SK-N-SH (cell line): ENCODE measurements around the gene TPM4. TPM values are rescaled to one million over a fixed set of nuclear protein-coding genes. Genes with fewer than 3 reads are reported as not detected.

Experiments used
- CTCF ChIA-PET: fragments of 300-600, 350-600 bp; formaldehyde crosslinking; extraction: SDS; loops from one replicate; lab custom pipeline; 2021; lab: Yijun Ruan, JAX
- POLR2A ChIA-PET: fragments of 350-600 bp; sonication (Branson Sonifier 250); formaldehyde crosslinking; extraction: SDS; loops from one replicate; lab custom pipeline; 2020; ENCODE audit warnings: antibody characterized with exemption, inconsistent platforms; lab: Yijun Ruan, JAX
- DNase-seq: peaks from one replicate; pipeline ENCODE4 v3.0.0; 2012
- H2AFZ ChIP-seq: fragments of 200-600 bp; sonication (generic); 2 replicates; pipeline ENCODE4 v1.8.1; 2016; ENCODE audit warnings: antibody characterized with exemption, mild to moderate bottlenecking, low read depth
- H3F3A ChIP-seq: fragments of 200-600 bp; sonication (generic); replicated peaks from 2 replicates; pipeline ENCODE3; 2016; ENCODE audit warnings: antibody characterized with exemption, mild to moderate bottlenecking; ENCODE audit not compliant: insufficient read depth
- H3K27ac ChIP-seq, 2 experiments: fragments of 200-500 bp in 1 of 2; fragments of 200-600 bp in 1 of 2; sonication (Bioruptor generic) in 1 of 2; sonication (generic), shearing (Covaris generic) in 1 of 2; 2 replicates each; pipeline versions ENCODE4 v1.5.1 to v1.6.1; 2014 to 2016; ENCODE audit warnings: low read depth in 2 of 2, inconsistent platforms in 1 of 2, low read length in 1 of 2, mild to moderate bottlenecking in 1 of 2, mixed read lengths in 1 of 2
- H3K27me3 ChIP-seq: fragments of 200-600 bp; sonication (generic), shearing (Covaris generic); 2 replicates; pipeline ENCODE4 v1.6.1; 2016; ENCODE audit warnings: mixed run types; ENCODE audit not compliant: insufficient read depth
- H3K36me3 ChIP-seq, 2 experiments: fragments of 200-500 bp in 1 of 2; fragments of 200-600 bp in 1 of 2; sonication (Bioruptor generic) in 1 of 2; sonication (generic) in 1 of 2; replicated peaks in 1 of 2; 2 replicates each; pipeline versions ENCODE3 to v1.5.1; 2014 to 2016; ENCODE audit warnings: low read length in 1 of 2, mild to moderate bottlenecking in 1 of 2; ENCODE audit not compliant: insufficient read depth in 2 of 2, control insufficient read depth in 1 of 2
- H3K4me1 ChIP-seq, 2 experiments: fragments of 200-500 bp in 1 of 2; fragments of 200-600 bp in 1 of 2; sonication (Bioruptor generic) in 1 of 2; sonication (generic), shearing (Covaris generic) in 1 of 2; 2 replicates each; pipeline versions ENCODE4 v1.5.1 to v1.6.1; 2014 to 2016; ENCODE audit warnings: low read depth in 1 of 2, low read length in 1 of 2, mixed run types in 1 of 2; ENCODE audit not compliant: insufficient read depth in 2 of 2, control insufficient read depth in 1 of 2
- H3K4me2 ChIP-seq: fragments of 200-600 bp; sonication (generic), shearing (Covaris generic); 2 replicates; pipeline ENCODE4 v1.6.1; 2017; ENCODE audit warnings: mixed run types
- H3K4me3 ChIP-seq, 2 experiments: fragments of 200-500 bp in 1 of 2; fragments of 200-600 bp in 1 of 2; sonication (Bioruptor generic) in 1 of 2; sonication (generic), shearing (Covaris generic) in 1 of 2; 2 replicates each; pipeline versions ENCODE4 v1.5.1 to v1.8.1; 2014 to 2016; ENCODE audit warnings: low read depth in 2 of 2, inconsistent platforms in 1 of 2, low read length in 1 of 2, mild to moderate bottlenecking in 1 of 2, mixed read lengths in 1 of 2, moderate library complexity in 1 of 2
- H3K79me2 ChIP-seq: fragments of 200-600 bp; sonication (generic); 2 replicates; pipeline ENCODE4 v1.8.1; 2017; ENCODE audit warnings: mild to moderate bottlenecking; ENCODE audit not compliant: insufficient read depth
- H3K9ac ChIP-seq: fragments of 200-600 bp; sonication (generic); 2 replicates; pipeline ENCODE4 v1.6.1; 2017; ENCODE audit warnings: mixed run types
- H3K9me2 ChIP-seq: fragments of 200-600 bp; sonication (generic); 2 replicates; pipeline ENCODE4 v1.6.1; 2017; ENCODE audit warnings: mixed run types
- H3K9me3 ChIP-seq: fragments of 200-600 bp; sonication (generic); 2 replicates; pipeline ENCODE4 v1.6.1; 2017; ENCODE audit warnings: mixed run types, mild to moderate bottlenecking, moderate library complexity
- H4K20me1 ChIP-seq: fragments of 200-600 bp; sonication (generic); 2 replicates; pipeline ENCODE4 v1.6.1; 2017; ENCODE audit warnings: mild to moderate bottlenecking, mixed run types; ENCODE audit not compliant: insufficient read depth
- EP300 ChIP-seq, 2 experiments: IDR thresholded peaks; 2 replicates each; pipeline versions ENCODE4 v1.4.0 to v1.6.1; 2012; ENCODE audit warnings: borderline replicate concordance in 1 of 2, low read depth in 1 of 2, low read length in 1 of 2
- EZH2phosphoT487 ChIP-seq: fragments of 200-600 bp; sonication (generic); IDR thresholded peaks from 2 replicates; pipeline ENCODE4 v1.6.1; 2017; ENCODE audit warnings: low read depth, mixed run types, mild to moderate bottlenecking, antibody characterized with exemption, moderate library complexity, borderline replicate concordance
- FOXM1 ChIP-seq: IDR thresholded peaks from 2 replicates; pipeline ENCODE4 v1.4.0; 2012; ENCODE audit warnings: low read depth, mild to moderate bottlenecking
- GABPA ChIP-seq: IDR thresholded peaks from 2 replicates; pipeline ENCODE4 v1.4.0; 2012; ENCODE audit warnings: low read depth, mild to moderate bottlenecking
- GATA2 ChIP-seq: sonication (generic); formaldehyde crosslinking; IDR thresholded peaks from 2 replicates; pipeline ENCODE4 v1.5.0; 2020; ENCODE audit warnings: mild to moderate bottlenecking, missing genetic modification reagents
- JUND ChIP-seq: IDR thresholded peaks from 2 replicates; pipeline ENCODE4 v1.4.0; 2012
- MEF2A ChIP-seq: IDR thresholded peaks from 2 replicates; pipeline ENCODE4 v1.4.0; 2012; ENCODE audit warnings: low read depth, borderline replicate concordance
- RFX5 ChIP-seq: IDR thresholded peaks from 2 replicates; pipeline ENCODE4 v1.6.1; 2012; ENCODE audit warnings: mild to moderate bottlenecking, improper control_type of control experiment, low read length
- WGBS: methylation state at CpG from one replicate; pipeline ENCODE4 v1.1.6; 2017; ENCODE audit warnings: low lambda C conversion rate; 5-methylcytosine and 5-hydroxymethylcytosine counted together
- polyA plus RNA-seq, 3 experiments: library from polyadenylated mRNA; depleted of rRNA; stranded (reverse); fragments of >200 nt; gene quantifications; 2 replicates each; pipeline ENCODE4 v1.2.3, GENCODE V29; 2012
- TF ChIP-seq, protein P1 (sequence below): IDR thresholded peaks from 2 replicates; pipeline ENCODE4 v1.6.1; 2012; ENCODE audit warnings: mild to moderate bottlenecking, low read depth, low read length, moderate library complexity
- TF ChIP-seq, protein P2 (sequence below): IDR thresholded peaks from 2 replicates; pipeline ENCODE4 v1.4.0; 2012; ENCODE audit warnings: low read depth, borderline replicate concordance
- TF ChIP-seq, protein P3 (sequence below): fragments of 150-350 bp; IDR thresholded peaks from 2 replicates; pipeline ENCODE4 v1.6.1; 2017; ENCODE audit warnings: antibody characterized with exemption, low read length, low read depth, borderline replicate concordance
- TF ChIP-seq, protein P4 (sequence below): IDR thresholded peaks from 2 replicates; pipeline ENCODE4 v1.4.0; 2012; ENCODE audit warnings: low read depth, borderline replicate concordance

Gene TPM4
- polyA plus RNA-seq, 1 of the 3 experiments (the other 2 are of a cell fraction) = 440 TPM

DNA sequence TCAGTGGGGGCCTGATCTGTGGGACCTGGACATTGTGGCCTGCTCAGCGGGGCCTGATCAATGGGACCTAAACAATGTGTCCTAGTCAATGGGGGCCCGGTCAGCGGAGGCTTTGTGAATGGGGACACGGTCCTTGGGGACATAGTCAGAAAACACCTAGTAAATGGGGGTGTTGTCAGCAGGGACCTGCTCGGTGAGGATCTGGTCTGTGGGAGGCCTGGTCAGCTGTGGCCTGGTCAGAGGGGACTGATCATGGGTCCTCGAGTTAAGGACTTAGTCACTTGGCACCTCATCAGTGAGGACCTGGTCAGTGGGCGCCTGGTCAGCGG lies 44.5 kb upstream of the TPM4 start:
- Histone ChIP-seq H4K20me1 (no peaks in the 10 kb centered on the region), H2AFZ (no peak overlapping the region), H3K36me3 (no peaks in the 10 kb centered on the region), H3K79me2 (no peaks in the 10 kb centered on the region), H3K27ac (no peak overlapping the region), H3K9me3 (no peaks in the 10 kb centered on the region), H3K4me1 (no peaks in the 10 kb centered on the region), H3K4me3 (no peak overlapping the region)
- DNase-seq = peak; percentile 1
- CTCF ChIA-PET = interaction anchor here (0.6 to 1.1 kb wide), 2 partner anchors 10 to 475 kb away, joined by 3 read pairs; no protein-coding TSS in a partner anchor
- TF ChIP-seq, protein P1, sequence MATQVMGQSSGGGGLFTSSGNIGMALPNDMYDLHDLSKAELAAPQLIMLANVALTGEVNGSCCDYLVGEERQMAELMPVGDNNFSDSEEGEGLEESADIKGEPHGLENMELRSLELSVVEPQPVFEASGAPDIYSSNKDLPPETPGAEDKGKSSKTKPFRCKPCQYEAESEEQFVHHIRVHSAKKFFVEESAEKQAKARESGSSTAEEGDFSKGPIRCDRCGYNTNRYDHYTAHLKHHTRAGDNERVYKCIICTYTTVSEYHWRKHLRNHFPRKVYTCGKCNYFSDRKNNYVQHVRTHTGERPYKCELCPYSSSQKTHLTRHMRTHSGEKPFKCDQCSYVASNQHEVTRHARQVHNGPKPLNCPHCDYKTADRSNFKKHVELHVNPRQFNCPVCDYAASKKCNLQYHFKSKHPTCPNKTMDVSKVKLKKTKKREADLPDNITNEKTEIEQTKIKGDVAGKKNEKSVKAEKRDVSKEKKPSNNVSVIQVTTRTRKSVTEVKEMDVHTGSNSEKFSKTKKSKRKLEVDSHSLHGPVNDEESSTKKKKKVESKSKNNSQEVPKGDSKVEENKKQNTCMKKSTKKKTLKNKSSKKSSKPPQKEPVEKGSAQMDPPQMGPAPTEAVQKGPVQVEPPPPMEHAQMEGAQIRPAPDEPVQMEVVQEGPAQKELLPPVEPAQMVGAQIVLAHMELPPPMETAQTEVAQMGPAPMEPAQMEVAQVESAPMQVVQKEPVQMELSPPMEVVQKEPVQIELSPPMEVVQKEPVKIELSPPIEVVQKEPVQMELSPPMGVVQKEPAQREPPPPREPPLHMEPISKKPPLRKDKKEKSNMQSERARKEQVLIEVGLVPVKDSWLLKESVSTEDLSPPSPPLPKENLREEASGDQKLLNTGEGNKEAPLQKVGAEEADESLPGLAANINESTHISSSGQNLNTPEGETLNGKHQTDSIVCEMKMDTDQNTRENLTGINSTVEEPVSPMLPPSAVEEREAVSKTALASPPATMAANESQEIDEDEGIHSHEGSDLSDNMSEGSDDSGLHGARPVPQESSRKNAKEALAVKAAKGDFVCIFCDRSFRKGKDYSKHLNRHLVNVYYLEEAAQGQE = no peak
- TF ChIP-seq RFX5 = no peak
- no peak for TF ChIP-seq EP300 (IDR thresholded peaks at IDR 0.05; ENCODE audit: borderline replicate concordance in 1 of 2, low read depth in 1 of 2, low read length in 1 of 2)
- TF ChIP-seq MEF2A = no peak
- TF ChIP-seq, protein P2, sequence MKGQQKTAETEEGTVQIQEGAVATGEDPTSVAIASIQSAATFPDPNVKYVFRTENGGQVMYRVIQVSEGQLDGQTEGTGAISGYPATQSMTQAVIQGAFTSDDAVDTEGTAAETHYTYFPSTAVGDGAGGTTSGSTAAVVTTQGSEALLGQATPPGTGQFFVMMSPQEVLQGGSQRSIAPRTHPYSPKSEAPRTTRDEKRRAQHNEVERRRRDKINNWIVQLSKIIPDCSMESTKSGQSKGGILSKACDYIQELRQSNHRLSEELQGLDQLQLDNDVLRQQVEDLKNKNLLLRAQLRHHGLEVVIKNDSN = no peak
- TF ChIP-seq, all 33 proteins: peak for 0
- Histone ChIP-seq H3F3A (no peaks in the 10 kb centered on the region), H3K9me2 (no peaks in the 10 kb centered on the region), H3K4me2 (no peak overlapping the region), H3K27me3 (no peaks in the 10 kb centered on the region; the same call in 1 of the 2 replicates), H3K9ac (no peak overlapping the region)
- WGBS = 81% methylated on average over 8 of the region's 8 CpGs
- POLR2A ChIA-PET = no interaction called here

DNA sequence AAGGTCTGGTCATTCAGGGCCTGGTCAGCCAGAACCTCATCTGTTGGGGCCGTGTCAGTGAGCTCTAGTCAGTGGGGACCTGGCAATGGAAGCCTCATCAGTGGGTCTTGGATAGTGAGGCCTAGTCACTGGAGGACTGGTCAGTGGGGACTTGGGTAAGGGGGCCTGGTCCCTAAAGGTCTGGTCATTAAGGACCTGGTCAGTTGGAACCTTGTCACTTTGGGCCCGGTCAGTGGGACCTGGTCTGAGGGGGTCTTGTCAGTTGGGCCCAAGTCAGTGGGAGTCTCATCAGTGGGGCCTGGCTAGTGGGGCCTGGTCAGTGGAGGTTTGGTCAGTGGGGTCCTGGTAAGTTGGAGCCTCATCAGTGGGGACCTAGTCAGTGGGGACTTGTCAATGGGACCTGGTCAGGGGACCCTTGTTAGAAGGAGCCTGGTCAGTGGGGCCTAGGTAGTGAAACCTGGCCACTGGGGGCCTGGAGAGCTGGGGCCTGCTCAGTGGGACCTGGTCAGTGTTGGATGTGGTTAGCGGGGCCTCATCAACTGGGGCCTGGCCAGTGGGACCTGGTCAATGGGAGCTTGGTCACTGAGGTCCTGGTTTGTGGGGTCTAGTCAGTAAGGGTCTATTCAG lies 43.7 kb upstream of the TPM4 start:
- no peak overlapping the region for H3K9ac ChIP-seq
- H3K9me3 ChIP-seq = no peaks in the 10 kb centered on the region
- no peaks in the 10 kb centered on the region for H3K4me1 ChIP-seq
- no peak overlapping the region for H3K27ac ChIP-seq
- no peaks in the 10 kb centered on the region for H3K79me2 ChIP-seq
- no peaks in the 10 kb centered on the region for H3K9me2 ChIP-seq
- H2AFZ ChIP-seq = no peak overlapping the region
- no peaks in the 10 kb centered on the region for H4K20me1 ChIP-seq
- TF ChIP-seq, protein P3, sequence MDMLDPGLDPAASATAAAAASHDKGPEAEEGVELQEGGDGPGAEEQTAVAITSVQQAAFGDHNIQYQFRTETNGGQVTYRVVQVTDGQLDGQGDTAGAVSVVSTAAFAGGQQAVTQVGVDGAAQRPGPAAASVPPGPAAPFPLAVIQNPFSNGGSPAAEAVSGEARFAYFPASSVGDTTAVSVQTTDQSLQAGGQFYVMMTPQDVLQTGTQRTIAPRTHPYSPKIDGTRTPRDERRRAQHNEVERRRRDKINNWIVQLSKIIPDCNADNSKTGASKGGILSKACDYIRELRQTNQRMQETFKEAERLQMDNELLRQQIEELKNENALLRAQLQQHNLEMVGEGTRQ = no peak
- TF ChIP-seq GATA2 (CRISPR knock-in tag) (no peak), EZH2phosphoT487 (no peak), JUND (no peak), FOXM1 (no peak), GABPA (no peak)
- TF ChIP-seq, protein P4, sequence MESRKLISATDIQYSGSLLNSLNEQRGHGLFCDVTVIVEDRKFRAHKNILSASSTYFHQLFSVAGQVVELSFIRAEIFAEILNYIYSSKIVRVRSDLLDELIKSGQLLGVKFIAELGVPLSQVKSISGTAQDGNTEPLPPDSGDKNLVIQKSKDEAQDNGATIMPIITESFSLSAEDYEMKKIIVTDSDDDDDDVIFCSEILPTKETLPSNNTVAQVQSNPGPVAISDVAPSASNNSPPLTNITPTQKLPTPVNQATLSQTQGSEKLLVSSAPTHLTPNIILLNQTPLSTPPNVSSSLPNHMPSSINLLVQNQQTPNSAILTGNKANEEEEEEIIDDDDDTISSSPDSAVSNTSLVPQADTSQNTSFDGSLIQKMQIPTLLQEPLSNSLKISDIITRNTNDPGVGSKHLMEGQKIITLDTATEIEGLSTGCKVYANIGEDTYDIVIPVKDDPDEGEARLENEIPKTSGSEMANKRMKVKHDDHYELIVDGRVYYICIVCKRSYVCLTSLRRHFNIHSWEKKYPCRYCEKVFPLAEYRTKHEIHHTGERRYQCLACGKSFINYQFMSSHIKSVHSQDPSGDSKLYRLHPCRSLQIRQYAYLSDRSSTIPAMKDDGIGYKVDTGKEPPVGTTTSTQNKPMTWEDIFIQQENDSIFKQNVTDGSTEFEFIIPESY = no peak
- TF ChIP-seq, all 33 proteins: peak for 0
- Histone ChIP-seq H3K36me3 (no peaks in the 10 kb centered on the region), H3K4me3 (no peak overlapping the region), H3K27me3 (no peaks in the 10 kb centered on the region; the same call in 1 of the 2 replicates), H3F3A (no peaks in the 10 kb centered on the region), H3K4me2 (no peak overlapping the region)
- CTCF ChIA-PET = interaction anchor here (0.6 to 1.1 kb wide), 4 partner anchors 8 to 476 kb away, joined by 3 to 4 read pairs (median 3); no protein-coding TSS in a partner anchor
- POLR2A ChIA-PET = no interaction called here
- DNase-seq = peak; percentile 3
- WGBS = 100% methylated on average over 2 of the region's 3 CpGs
